ENCODE data around the gene TRIM33. TPM values are rescaled to one million over a fixed set of nuclear protein-coding genes. Genes with fewer than 3 reads are reported as not detected.

The TRIM33 gene
- polyA plus RNA-seq, 1 donor from 2014 or later = 58.7 TPM

GRCh38 chr1:114499478-114499877, 11.5 kb downstream of the TRIM33 start:
- H3K79me2 ChIP-seq (replicated peaks; ENCODE audit: insufficient read depth, low read length) = peaks cover 97% of the 10 kb centered on the region
- H3F3A ChIP-seq (ENCODE audit: insufficient read depth, low read length, poor library complexity, severe bottlenecking) = no peaks in the 10 kb centered on the region
- H2AFZ ChIP-seq (ENCODE audit: low read depth, low read length) = no peak overlapping the region
- no peak overlapping the region for H3K9ac ChIP-seq (ENCODE audit: low read length)
- H3K27me3 ChIP-seq (ENCODE audit: insufficient read depth, low read depth, low read length) = no peaks in the 10 kb centered on the region
- no peak overlapping the region for H3K4me3 ChIP-seq (ENCODE audit: low read length)
- no peak for TF ChIP-seq EP300 (conservative IDR thresholded peaks at IDR 0.05; ENCODE audit: poor library complexity, severe bottlenecking)
- TF ChIP-seq RAD21 (conservative IDR thresholded peaks at IDR 0.05) = no peak
- no peak for TF ChIP-seq CTCF (IDR thresholded peaks at IDR 0.05; ENCODE audit: poor library complexity, severe bottlenecking)
- no peak for TF ChIP-seq EZH2 (IDR thresholded peaks at IDR 0.05; ENCODE audit: borderline replicate concordance, insufficient read depth, low read length, poor library complexity, severe bottlenecking)
- no peak for TF ChIP-seq POLR2AphosphoS5 (IDR thresholded peaks at IDR 0.05)
- TF ChIP-seq TAF1 (IDR thresholded peaks at IDR 0.05; ENCODE audit: low read depth) = no peak
- no peak for TF ChIP-seq MXI1 (conservative IDR thresholded peaks at IDR 0.05; ENCODE audit: poor library complexity, severe bottlenecking)
- no peak for TF ChIP-seq SMC3 (conservative IDR thresholded peaks at IDR 0.05; ENCODE audit: poor library complexity)
- TF ChIP-seq REST (IDR thresholded peaks at IDR 0.05; ENCODE audit: borderline replicate concordance) = no peak
- no peak overlapping the region for H3K27ac ChIP-seq (ENCODE audit: low read length)
- H4K20me1 ChIP-seq (ENCODE audit: insufficient read depth) = peaks cover 9% of the 10 kb centered on the region
- no peaks in the 10 kb centered on the region for H3K9me3 ChIP-seq (ENCODE audit: low read length)
- H3K36me3 ChIP-seq (ENCODE audit: insufficient read depth, low read length) = no peaks in the 10 kb centered on the region
- H3K9me2 ChIP-seq (ENCODE audit: insufficient read depth, low read length) = no peaks in the 10 kb centered on the region
- H3K4me2 ChIP-seq (ENCODE audit: low read length) = no peak overlapping the region

GRCh38 chr1:114496089-114496488, 14.9 kb downstream of the TRIM33 start:
- H3K4me2 ChIP-seq (ENCODE audit: low read length) = no peak overlapping the region
- H3K27me3 ChIP-seq (ENCODE audit: insufficient read depth, low read depth, low read length) = no peaks in the 10 kb centered on the region
- no peaks in the 10 kb centered on the region for H3F3A ChIP-seq (ENCODE audit: insufficient read depth, low read length, poor library complexity, severe bottlenecking)
- no peaks in the 10 kb centered on the region for H4K20me1 ChIP-seq (ENCODE audit: insufficient read depth)
- no peaks in the 10 kb centered on the region for H3K36me3 ChIP-seq (ENCODE audit: insufficient read depth, low read length)
- peaks cover 96% of the 10 kb centered on the region for H3K79me2 ChIP-seq (replicated peaks; ENCODE audit: insufficient read depth, low read length)
- no peak overlapping the region for H3K9ac ChIP-seq (ENCODE audit: low read length)
- H3K4me3 ChIP-seq (ENCODE audit: low read length) = no peak overlapping the region
- no peak overlapping the region for H3K27ac ChIP-seq (ENCODE audit: low read length)
- TF ChIP-seq REST (IDR thresholded peaks at IDR 0.05; ENCODE audit: borderline replicate concordance) = no peak
- no peak for TF ChIP-seq RAD21 (conservative IDR thresholded peaks at IDR 0.05)
- TF ChIP-seq CTCF (IDR thresholded peaks at IDR 0.05; ENCODE audit: poor library complexity, severe bottlenecking) = no peak
- no peak for TF ChIP-seq EZH2 (IDR thresholded peaks at IDR 0.05; ENCODE audit: borderline replicate concordance, insufficient read depth, low read length, poor library complexity, severe bottlenecking)
- TF ChIP-seq TAF1 (IDR thresholded peaks at IDR 0.05; ENCODE audit: low read depth) = no peak
- H2AFZ ChIP-seq (ENCODE audit: low read depth, low read length) = no peak overlapping the region
- no peaks in the 10 kb centered on the region for H3K9me2 ChIP-seq (ENCODE audit: insufficient read depth, low read length)
- H3K9me3 ChIP-seq (ENCODE audit: low read length) = no peaks in the 10 kb centered on the region
